Measurements from ENCODE around the gene MPHOSPH8.

DNA sequence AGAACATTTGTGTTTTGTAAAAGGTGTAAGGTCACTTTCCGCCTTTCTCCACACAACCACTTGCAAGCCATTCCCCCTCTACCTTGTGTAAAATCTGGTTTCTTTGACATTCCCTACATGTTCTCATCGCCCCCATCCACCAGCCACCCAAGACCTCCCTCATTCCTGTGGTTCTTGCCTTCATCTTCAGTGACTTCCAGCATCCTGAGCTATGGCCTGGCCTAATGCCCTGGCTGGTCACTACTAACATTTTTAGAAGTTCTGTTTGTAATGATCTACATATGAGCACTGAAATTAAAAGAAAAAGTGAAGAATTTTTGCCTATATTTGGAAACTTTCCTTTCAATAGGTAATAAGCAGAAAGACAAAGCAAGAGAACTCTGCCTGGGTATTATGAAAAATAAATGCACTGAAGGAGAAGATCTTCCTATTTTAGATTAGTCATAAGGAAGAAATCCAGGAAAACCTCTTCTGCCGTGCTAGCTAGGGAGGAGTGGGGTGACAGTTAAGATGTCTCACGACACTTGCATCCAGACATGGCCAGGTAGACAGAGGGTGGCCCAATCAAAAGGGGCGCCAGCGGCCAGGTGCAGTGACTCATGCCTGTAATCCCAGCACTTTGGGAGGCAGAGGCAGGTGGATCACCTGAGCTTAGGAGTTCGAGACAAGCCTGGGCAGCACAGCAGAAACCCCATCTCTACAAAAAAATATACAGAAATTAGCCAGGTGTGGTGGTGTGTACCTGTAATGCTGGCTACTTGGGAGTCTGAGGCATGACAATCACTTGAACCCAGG is 28.1 kb upstream of the MPHOSPH8 start:
- TF ChIP-seq, protein P1, sequence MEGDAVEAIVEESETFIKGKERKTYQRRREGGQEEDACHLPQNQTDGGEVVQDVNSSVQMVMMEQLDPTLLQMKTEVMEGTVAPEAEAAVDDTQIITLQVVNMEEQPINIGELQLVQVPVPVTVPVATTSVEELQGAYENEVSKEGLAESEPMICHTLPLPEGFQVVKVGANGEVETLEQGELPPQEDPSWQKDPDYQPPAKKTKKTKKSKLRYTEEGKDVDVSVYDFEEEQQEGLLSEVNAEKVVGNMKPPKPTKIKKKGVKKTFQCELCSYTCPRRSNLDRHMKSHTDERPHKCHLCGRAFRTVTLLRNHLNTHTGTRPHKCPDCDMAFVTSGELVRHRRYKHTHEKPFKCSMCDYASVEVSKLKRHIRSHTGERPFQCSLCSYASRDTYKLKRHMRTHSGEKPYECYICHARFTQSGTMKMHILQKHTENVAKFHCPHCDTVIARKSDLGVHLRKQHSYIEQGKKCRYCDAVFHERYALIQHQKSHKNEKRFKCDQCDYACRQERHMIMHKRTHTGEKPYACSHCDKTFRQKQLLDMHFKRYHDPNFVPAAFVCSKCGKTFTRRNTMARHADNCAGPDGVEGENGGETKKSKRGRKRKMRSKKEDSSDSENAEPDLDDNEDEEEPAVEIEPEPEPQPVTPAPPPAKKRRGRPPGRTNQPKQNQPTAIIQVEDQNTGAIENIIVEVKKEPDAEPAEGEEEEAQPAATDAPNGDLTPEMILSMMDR (conservative IDR thresholded peaks at IDR 0.05; ENCODE audit: low read depth, low read length), result no peak
- TF ChIP-seq RAD21 (IDR thresholded peaks at IDR 0.05; ENCODE audit: low read length), result no peak
- no peak for TF ChIP-seq POLR2A (IDR thresholded peaks at IDR 0.05; ENCODE audit: low read depth, low read length)
- TF ChIP-seq, protein P2, sequence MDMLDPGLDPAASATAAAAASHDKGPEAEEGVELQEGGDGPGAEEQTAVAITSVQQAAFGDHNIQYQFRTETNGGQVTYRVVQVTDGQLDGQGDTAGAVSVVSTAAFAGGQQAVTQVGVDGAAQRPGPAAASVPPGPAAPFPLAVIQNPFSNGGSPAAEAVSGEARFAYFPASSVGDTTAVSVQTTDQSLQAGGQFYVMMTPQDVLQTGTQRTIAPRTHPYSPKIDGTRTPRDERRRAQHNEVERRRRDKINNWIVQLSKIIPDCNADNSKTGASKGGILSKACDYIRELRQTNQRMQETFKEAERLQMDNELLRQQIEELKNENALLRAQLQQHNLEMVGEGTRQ (IDR thresholded peaks at IDR 0.05; ENCODE audit: low read depth, low read length), result no peak
- TF ChIP-seq MXI1 (IDR thresholded peaks at IDR 0.05; ENCODE audit: borderline replicate concordance, low read depth, low read length), result no peak
- TF ChIP-seq FOS (IDR thresholded peaks at IDR 0.05; ENCODE audit: low read depth, low read length), result no peak
- no peak for TF ChIP-seq MAFK (IDR thresholded peaks at IDR 0.05; ENCODE audit: low read depth, low read length)
- TF ChIP-seq NFE2L2 (IDR thresholded peaks at IDR 0.05; ENCODE audit: low read depth, low read length), result no peak
- TF ChIP-seq RFX5 (IDR thresholded peaks at IDR 0.05; ENCODE audit: low read depth, low read length), result no peak
- TF ChIP-seq CEBPB (IDR thresholded peaks at IDR 0.05; ENCODE audit: low read depth, low read length), result no peak
- no peak for TF ChIP-seq BHLHE40 (IDR thresholded peaks at IDR 0.05; ENCODE audit: low read depth, low read length)
